T-helper 22 cell (primary cell): ENCODE data around the gene CACNA1C.

Experiments used
- DNase-seq: peaks from one replicate; pipeline ENCODE4 v3.0.0-alpha.2; 2020; ENCODE audit warnings: low read depth

The CACNA1C gene

GRCh38 chr12:2745655-2746054, 692.9 kb downstream of the CACNA1C start:
- DNase-seq, result no peak
